GM21786 (cell line): Measurements from ENCODE around the gene ELMO1.

Experiments
- ATAC-seq: cut with Tn5 transposase; IDR thresholded peaks from one replicate; pipeline ENCODE4 v1.9.1; 2021; ENCODE audit not compliant: unreplicated experiment

Gene ELMO1

GRCh38 chr7:36865019-36865418, 583.6 kb downstream of the ELMO1 start:
- no peak for ATAC-seq

DNA sequence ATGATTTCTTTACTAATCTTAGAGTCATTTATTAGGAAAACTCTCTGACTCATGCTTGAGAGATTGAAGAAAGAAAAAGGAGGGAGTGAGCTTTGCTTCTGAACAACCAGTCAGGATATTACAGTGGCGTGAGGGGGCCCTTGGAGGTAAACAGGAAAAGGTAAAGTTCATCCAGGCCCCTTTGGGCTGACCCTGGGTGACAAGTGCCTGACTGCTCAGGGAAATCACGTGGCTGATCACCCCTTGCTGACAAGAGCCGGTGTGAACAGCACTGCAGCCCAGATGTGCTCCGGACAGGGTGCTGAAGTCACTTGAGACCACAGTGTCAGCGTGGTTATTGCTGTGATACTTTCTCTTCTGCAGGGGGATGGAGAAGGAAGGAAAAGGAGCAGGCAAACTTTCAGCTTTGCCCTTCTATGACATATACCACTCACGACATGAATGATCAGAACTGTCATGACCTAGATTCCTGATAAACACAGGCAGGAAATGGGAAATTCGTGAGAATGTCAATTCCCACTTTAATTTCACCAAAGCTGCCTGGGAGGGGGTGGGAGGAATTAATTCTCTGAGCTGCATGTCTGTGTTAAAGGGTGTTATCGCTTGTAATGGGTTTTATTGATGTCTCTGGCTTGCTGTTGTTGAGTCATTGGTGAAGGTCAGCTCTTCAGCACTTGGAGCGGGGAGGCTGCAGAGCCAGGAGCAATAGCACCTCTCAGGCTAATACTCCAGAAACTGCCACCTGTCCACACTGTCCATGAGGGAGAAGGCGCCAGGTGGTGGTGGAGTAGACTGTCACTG, 584.6 kb downstream of the ELMO1 start:
- no peak for ATAC-seq

DNA sequence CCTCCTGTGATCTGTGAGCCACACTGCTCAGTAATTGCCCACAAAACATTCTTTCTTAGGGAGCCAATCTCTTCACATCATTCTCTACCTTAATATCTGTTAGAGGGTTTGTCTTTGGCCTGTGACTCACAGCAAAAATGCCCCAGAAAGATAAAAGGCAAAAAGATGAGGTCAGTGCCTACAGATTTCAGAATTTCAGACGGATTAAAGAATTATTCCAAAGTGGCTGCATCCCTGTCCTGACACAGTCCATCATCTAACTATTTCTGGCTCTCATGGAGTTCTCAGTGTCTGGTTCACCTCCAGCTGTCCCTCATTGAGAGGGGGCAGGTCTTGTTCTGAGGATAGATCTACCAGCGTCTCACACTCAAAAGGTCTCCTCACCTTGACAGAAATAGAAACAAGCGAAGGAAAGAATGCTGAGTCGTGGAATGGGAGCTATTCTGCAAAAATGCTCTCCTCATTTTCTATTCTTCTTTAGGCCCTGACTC, 585.8 kb downstream of the ELMO1 start:
- ATAC-seq = no peak

GRCh38 chr7:36861656-36862055, 587.0 kb downstream of the ELMO1 start:
- no peak for ATAC-seq

GRCh38 chr7:36860681-36861080, 588.0 kb downstream of the ELMO1 start:
- no peak for ATAC-seq

DNA sequence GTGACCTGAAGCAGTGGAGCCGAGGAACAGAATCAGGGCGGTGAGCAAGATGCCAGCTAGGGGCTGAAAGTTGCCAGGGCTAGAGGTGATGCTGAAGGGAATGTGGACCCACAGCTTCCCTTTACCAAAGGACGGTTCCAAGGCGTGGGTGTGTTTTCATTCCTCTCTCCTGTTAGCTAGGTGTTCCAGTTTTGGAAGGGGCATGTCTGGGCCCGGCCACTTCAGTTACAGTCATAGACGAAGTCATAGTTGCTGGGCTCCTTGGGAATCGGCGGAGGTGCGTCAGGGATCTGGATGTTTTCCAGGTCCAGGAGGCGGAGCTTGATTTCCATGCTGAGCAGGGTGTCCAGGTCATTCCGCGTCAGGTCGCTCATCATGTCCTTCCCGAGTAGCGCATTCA, 593.3 kb downstream of the ELMO1 start:
- ATAC-seq = no peak

- ATAC-seq = no peak
These were observed 594.0 kb downstream of the ELMO1 start for GRCh38 chr7:36854652-36855051.

GRCh38 chr7:36852931-36853330, 595.7 kb downstream of the ELMO1 start:
- no peak for ATAC-seq

DNA sequence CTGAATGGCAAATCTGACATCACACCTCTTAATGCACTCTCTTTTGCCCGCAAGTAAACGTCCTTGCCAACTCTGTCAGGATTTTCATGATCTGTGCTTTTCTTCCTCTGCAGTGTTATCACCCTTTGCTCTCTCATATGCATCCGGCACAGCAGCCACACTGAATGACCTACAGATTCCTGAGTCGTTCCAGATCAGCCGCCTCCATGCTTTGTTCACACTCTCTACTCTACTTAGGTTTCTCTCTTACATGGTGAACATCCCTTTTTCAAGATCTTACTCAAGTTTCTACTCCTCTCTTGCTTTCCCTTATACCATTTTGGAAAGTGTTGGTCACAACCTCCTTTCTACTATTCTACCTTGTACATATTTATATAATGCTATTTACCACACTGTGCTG, 596.6 kb downstream of the ELMO1 start:
- ATAC-seq = no peak

DNA sequence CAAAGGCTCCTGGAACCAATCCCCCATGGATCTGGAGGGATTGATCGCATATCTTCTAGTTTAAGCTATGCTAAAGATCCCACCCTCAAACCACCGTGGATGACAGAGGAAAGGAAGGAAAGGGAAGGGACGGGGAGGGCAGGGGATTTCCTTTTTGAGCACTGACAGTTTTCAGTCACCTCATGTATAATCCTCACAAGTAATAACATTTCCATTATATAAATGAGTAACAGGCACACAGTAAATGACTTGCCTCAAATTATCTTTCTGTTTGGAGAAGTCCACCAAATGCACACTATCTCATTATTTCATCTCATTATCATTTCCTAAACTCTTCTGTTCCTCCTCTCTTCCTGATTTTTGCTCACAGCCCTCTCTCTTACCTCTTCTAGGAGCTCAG, 597.3 kb downstream of the ELMO1 start:
- ATAC-seq = no peak

- no peak for ATAC-seq
These were observed 600.7 kb downstream of the ELMO1 start for GRCh38 chr7:36847946-36848345.

GRCh38 chr7:36844374-36844773, 604.3 kb downstream of the ELMO1 start:
- no peak for ATAC-seq

DNA sequence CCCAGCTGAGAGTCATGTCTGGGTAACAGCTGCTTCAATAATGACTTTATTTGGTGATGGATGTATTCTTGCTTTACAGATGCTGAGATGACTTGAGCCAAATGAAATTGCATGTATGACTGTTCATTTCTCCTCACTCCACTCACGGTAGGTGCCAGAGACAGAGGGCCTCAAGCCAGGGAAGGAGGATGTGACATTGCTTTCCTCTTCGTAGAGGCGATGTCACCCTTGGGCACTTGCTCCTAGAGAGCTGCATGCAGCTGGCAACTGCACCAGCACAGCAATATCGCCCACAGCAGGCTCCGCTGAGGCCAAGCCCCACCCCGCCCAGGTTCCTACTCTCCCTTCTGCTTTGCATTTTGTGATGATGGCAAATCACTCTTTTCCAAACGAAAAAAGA, 607.8 kb downstream of the ELMO1 start:
- ATAC-seq = no peak

GRCh38 chr7:36838616-36839225, 609.9 kb downstream of the ELMO1 start:
- ATAC-seq = no peak

DNA sequence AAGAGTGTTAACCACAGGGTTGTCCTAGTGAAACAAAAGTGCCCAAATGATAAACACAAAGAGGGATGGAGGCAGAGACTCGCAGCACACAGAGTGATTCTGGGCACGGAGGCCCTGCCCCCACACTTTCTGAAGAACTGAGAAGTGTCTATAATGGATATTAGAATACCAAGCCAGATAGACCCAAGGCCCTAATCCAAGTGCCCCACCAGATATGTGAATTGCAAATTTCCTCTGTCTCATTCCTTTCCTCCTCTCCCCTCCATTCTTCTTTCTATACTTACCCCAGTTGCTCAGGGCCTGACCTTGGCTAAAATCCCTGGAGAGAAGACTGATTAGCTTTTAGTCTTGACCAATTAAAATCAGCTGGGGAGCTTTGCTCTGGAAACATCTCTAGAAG, 617.6 kb downstream of the ELMO1 start:
- no peak for ATAC-seq

GRCh38 chr7:36827726-36828703, 620.6 kb downstream of the ELMO1 start:
- no peak for ATAC-seq

GRCh38 chr7:36825501-36825900, 623.2 kb downstream of the ELMO1 start:
- ATAC-seq = no peak

- ATAC-seq = no peak
These were observed 625.3 kb downstream of the ELMO1 start for GRCh38 chr7:36823353-36823752.

- no peak for ATAC-seq
These were observed 627.0 kb downstream of the ELMO1 start for GRCh38 chr7:36821617-36822016.

GRCh38 chr7:36820527-36821170, 628.0 kb downstream of the ELMO1 start:
- ATAC-seq = no peak

GRCh38 chr7:36819639-36820038, 629.0 kb downstream of the ELMO1 start:
- ATAC-seq = no peak
